ENCODE results near the gene SEPTIN1. TPM values are rescaled to one million over a fixed set of nuclear protein-coding genes. Genes with fewer than 3 reads are reported as not detected.

Gene SEPTIN1
- total and polyA plus RNA-seq, 2 of the 13 experiments (the other 11 are each of a cell fraction or from before 2014, with no cell fraction given), result 0.18 to 0.67 TPM

DNA sequence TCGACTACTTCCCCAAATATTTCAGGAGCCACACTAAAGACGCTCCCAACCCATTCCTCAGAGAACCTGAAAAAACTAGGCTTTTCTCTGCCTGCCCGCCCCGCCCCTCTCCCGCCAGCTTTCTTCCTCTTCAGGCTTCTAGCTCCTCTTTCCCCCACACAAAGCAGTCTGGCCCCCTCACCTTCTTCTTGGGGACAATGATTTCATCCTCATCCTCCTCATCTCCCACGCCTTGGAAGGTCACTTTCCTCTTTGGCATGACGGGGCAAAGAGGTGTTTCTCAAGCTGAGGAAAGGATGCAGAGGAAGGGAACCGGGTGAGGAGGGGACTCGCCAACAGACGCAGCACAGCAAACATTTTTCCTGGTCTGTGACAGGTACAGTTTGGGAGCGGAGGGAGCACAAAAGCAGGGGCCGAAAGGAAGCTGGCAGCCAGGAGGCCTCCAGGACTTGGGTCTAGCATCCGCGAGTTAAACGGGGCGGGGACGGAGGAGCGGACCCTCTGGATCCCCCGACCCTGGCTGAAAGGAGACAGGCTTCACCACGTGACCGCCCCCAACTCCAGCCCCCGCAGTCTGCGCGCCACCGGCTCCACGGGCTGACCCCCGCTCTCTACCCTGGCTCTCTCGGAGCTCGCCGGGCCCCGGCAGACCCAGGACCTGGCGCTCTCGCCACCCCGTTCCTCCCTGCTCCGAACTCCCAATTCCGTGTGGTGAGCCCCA, 27.8 kb downstream of the SEPTIN1 start:
- intact Hi-C loops (cut with micrococcal nuclease; ENCODE audit: unreplicated experiment) (loop anchor here (1.0 to 2.0 kb wide), 3 partner anchors 20 to 54 kb away; partner anchors contain the start of gene ZNF48), in situ Hi-C loops (cut with HindIII; ENCODE audit: extremely low pct_ligation_motif_present, low pct_unique_long_range_greater_than_20kb) (loop anchor here (10.0 kb wide), 1 partner anchor 260 kb away; the partner anchor contains the start of gene ZNF689)
- Histone ChIP-seq H3K79me2 (ENCODE audit: insufficient read depth, low read length) (peaks cover 23% of the 10 kb centered on the region), H3K27me3 (ENCODE audit: control insufficient read depth in 1 of 2, insufficient read depth in 2 of 2, low read length in 2 of 2) (no peaks in the 10 kb centered on the region; a peak in 1 of 5 replicates), H3K4me3 (replicated peaks in 1 of 3; ENCODE audit: insufficient read depth in 1 of 3, low read depth in 2 of 3, low read length in 3 of 3) (peak overlapping the region; percentile 85 to 94 (median 88)), H3K9me3 (ENCODE audit: low read length) (no peaks in the 10 kb centered on the region), H3K9ac (ENCODE audit: insufficient read depth, low read depth, low read length) (peak overlapping the region; percentile 84), H3K27ac (ENCODE audit: extremely low read length, insufficient read depth, low read length) (peak overlapping the region; percentile 92), H3K4me2 (ENCODE audit: low read depth, low read length) (peak overlapping the region; percentile 96), H3K36me3 (replicated peaks in 1 of 2; ENCODE audit: control insufficient read depth in 1 of 2, insufficient read depth in 2 of 2, low read length in 2 of 2) (peaks cover 8 to 45% of the 10 kb centered on the region in 2 experiments), H3K4me1 (ENCODE audit: insufficient read depth, low read length) (peaks cover 60% of the 10 kb centered on the region), H4K20me1 (ENCODE audit: insufficient read depth, low read length) (no peaks in the 10 kb centered on the region), H2AFZ (ENCODE audit: low read length) (no peak overlapping the region)
- CTCF ChIA-PET (ENCODE audit: low intra/inter-chr PET ratio, low total read pairs), result interaction anchor here (2.4 kb wide), 1 partner anchor 55 kb away, joined by 10 read pairs; no protein-coding TSS in a partner anchor
- no peak for DNase-seq (ENCODE audit: low spot score)
- POLR2A ChIA-PET, result interaction anchor here (0.5 to 6.7 kb wide), 19 partner anchors 8 to 304 kb away, joined by 3 to 94 read pairs (median 5); partner anchors contain the start of genes ALDOA, DCTPP1, FBRS and TBC1D10B
- 5% methylated on average over 18 of the region's 36 CpGs for WGBS (ENCODE audit: low lambda C conversion rate)
- FAIRE-seq, result no peak
- ATAC-seq, result peak; percentile 27
- TSS peak; percentile 64 for BruUV-seq (replicated peaks)
- TF ChIP-seq SMYD3 (CRISPR knock-in tag; IDR thresholded peaks at IDR 0.05) (0 out of 2 replicates have a peak, but pooled peaks have one; percentile 48), ZSCAN21 (CRISPR knock-in tag; IDR thresholded peaks at IDR 0.05; ENCODE audit: borderline replicate concordance) (peak; percentile 36; the same call in 1 of the 2 replicates), ZNF451 (CRISPR knock-in tag; IDR thresholded peaks at IDR 0.05) (0 out of 2 replicates have a peak, but pooled peaks have one; percentile 70), AGO2 (optimal IDR thresholded peaks at IDR 0.05; ENCODE audit: low read depth, low read length) (peak; percentile 98), MTF2 (CRISPR knock-in tag; IDR thresholded peaks at IDR 0.05; ENCODE audit: borderline replicate concordance) (no peak), YEATS2 (CRISPR knock-in tag; IDR thresholded peaks at IDR 0.05; ENCODE audit: borderline replicate concordance) (no peak), RBFOX2 (IDR thresholded peaks at IDR 0.05; ENCODE audit: low read depth, low read length) (peak; percentile 85; the same call in 1 of the 2 replicates), ZNF280B (CRISPR knock-in tag; IDR thresholded peaks at IDR 0.05; ENCODE audit: borderline replicate concordance) (peak; percentile 26; the same call in 1 of the 2 replicates), RXRA (CRISPR knock-in tag; IDR thresholded peaks at IDR 0.05) (0 out of 2 replicates have a peak, but pooled peaks have one; percentile 4)
- TF ChIP-seq, protein P1, sequence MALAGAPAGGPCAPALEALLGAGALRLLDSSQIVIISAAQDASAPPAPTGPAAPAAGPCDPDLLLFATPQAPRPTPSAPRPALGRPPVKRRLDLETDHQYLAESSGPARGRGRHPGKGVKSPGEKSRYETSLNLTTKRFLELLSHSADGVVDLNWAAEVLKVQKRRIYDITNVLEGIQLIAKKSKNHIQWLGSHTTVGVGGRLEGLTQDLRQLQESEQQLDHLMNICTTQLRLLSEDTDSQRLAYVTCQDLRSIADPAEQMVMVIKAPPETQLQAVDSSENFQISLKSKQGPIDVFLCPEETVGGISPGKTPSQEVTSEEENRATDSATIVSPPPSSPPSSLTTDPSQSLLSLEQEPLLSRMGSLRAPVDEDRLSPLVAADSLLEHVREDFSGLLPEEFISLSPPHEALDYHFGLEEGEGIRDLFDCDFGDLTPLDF (CRISPR knock-in tag; IDR thresholded peaks at IDR 0.05), result no peak
- TF ChIP-seq, protein P2, sequence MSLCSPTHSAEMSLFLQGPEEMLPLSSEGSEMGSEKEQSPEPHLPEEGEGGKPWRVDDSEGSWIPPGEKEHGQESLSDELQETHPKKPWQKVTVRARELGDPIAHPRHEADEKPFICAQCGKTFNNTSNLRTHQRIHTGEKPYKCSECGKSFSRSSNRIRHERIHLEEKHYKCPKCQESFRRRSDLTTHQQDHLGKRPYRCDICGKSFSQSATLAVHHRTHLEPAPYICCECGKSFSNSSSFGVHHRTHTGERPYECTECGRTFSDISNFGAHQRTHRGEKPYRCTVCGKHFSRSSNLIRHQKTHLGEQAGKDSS (CRISPR knock-in tag; IDR thresholded peaks at IDR 0.05; ENCODE audit: borderline replicate concordance, low read depth), result 0 out of 2 replicates have a peak, but pooled peaks have one; percentile 13
- TF ChIP-seq, protein P3, sequence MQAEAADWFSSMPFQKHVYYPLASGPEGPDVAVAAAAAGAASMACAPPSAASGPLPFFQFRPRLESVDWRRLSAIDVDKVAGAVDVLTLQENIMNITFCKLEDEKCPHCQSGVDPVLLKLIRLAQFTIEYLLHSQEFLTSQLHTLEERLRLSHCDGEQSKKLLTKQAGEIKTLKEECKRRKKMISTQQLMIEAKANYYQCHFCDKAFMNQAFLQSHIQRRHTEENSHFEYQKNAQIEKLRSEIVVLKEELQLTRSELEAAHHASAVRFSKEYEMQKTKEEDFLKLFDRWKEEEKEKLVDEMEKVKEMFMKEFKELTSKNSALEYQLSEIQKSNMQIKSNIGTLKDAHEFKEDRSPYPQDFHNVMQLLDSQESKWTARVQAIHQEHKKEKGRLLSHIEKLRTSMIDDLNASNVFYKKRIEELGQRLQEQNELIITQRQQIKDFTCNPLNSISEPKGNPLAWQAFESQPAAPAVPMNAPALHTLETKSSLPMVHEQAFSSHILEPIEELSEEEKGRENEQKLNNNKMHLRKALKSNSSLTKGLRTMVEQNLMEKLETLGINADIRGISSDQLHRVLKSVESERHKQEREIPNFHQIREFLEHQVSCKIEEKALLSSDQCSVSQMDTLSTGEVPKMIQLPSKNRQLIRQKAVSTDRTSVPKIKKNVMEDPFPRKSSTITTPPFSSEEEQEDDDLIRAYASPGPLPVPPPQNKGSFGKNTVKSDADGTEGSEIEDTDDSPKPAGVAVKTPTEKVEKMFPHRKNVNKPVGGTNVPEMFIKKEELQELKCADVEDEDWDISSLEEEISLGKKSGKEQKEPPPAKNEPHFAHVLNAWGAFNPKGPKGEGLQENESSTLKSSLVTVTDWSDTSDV (CRISPR knock-in tag; IDR thresholded peaks at IDR 0.05), result peak; percentile 34; the same call in 1 of the 2 replicates
